GM18498 (cell line): ENCODE measurements around the gene RAPGEF1.
"Not testable (repeated sequence)": the region's sequence is repeated elsewhere in the genome, so short reads cannot be mapped to it uniquely, and the experiment has no call there.

ENCODE experiments used
- ATAC-seq: cut with Tn5 transposase; IDR thresholded peaks from one replicate; pipeline ENCODE4 v1.9.1; 2021; ENCODE audit warnings: mild to moderate bottlenecking, moderate library complexity; ENCODE audit not compliant: unreplicated experiment

The RAPGEF1 gene

DNA sequence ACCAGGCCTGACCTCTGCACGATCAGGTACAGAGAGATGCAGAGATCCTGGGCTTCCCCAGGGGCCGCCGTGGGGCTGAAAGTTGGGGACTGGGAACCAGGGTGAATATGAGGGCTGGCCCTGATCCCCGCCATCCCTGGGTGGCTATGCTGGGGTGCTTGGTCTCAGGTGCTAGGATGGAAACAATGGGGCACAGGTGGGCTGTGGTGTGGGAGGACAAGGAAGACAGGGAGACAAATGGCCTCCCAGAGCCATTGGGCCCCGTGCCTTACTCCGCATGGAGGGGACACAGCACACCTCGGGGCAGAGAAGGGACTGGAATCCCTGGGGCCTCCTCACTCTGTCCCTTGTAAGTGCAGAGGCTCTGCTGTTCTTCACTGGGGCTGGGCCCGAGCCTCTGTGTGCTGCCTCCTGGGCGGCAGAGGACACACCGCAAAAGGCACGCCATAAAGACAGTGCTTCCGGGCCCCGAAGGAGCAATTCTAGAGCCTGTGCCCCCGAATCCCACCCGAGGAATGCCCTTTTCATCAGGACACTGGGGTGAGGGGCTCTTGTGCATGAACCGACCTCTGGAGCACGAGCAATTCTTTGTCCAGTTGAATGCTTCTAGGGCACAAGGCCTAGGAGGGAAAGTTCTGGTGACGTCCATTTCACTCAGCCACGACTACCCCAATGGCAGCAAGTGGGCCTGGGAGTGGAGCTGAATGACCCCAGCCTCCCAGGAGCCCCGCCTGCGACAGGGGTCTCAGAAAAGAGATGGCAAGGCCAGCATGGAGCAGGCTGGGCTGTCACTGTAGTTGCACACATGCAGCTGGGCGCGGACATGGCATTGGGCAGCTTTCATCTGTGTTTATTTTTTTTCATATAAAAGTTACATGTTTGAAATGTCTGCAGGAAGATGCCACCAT is 163.7 kb downstream of the RAPGEF1 start:
- no peak for ATAC-seq

GRCh38 chr9:131574730-131575640 is 164.9 kb downstream of the RAPGEF1 start:
- ATAC-seq, result no peak

- ATAC-seq, result no peak
Observed at GRCh38 chr9:131567910-131568309, 172.0 kb downstream of the RAPGEF1 start.

DNA sequence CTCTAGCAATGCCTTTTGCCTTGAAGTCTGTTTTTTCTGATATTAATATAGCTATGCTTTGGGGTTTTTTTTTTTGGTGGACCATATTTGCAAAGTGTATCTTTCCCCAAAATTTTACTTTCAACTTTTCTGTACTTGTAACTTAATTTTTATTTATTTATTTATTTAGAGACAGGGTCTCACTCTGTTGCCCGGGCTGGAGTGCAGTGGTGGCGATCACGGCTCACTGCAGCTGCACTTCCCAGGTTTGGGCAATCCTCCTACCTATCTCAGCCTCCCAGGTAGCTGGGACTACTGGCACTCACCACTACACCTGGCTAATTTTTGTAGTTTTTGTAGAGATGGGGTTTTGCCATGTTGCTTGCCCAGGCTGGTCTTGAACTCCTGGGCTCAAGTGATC is 173.7 kb downstream of the RAPGEF1 start:
- ATAC-seq, result no peak

GRCh38 chr9:131565369-131565768 is 174.5 kb downstream of the RAPGEF1 start:
- no peak for ATAC-seq

GRCh38 chr9:131562032-131562959 is 177.6 kb downstream of the RAPGEF1 start:
- ATAC-seq, result no peak

DNA sequence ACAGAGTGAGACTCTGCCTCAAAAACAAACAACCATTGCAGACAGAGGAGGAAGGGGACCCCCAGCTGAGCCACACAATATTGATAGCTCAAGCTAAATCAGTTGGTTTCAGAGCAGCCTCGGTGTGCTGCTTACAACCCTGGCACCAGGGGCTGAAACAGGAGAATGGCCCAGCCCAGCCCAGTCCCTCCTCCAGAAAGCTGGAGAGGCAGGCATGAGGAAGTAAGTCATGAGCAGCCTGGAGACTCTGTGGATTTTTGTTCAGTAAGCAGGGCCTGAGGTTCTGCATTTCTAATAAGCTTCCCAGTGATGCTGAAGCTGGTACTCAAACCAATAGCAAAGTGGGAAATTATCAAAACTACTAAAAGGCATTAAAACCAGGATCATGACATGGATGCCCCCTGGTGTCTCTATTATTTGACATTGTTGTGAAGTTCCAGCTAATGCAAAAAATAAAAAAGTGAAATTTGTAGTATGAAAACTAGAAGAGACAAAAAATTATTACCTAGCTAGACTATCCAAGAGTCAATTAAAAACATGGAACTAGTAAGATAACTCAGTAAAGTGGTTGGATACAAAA is 180.4 kb downstream of the RAPGEF1 start:
- no peak for ATAC-seq

DNA sequence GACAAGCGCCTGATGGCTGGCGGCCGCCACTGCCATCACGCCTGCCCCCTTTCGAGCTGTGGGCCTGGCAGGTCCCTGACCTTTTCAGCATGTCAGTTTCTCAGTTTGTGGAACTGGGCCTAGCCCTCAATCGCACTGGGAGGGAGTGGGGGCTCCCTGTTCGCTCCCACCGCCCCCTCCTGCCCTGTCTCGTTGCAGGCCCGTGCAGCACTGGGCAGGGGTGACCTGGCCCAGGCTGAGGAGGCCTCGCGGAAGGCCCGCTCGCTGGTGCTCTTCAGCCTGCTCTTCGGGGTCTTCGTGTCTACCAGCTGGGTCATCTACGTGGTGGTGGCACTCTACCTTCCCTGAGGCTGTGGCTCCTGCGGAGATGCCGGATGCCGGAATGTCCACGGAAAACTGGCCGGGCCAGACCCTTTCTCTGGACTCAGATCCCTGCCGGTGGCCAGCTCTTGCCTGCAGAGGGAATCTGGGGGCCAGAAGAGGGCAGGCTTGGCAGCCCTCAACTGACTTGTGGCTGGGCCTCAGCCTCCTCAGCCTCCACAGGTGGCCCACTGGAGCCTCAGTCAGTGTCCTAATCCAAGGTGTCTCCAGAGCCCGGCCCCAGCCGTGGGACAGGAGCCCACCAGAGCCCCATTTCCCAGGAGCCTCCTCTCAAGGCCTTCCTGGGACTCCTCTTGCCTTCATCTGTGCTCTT is 181.9 kb downstream of the RAPGEF1 start:
- ATAC-seq, result no peak

- no peak for ATAC-seq
Observed at GRCh38 chr9:131555841-131556673, 183.8 kb downstream of the RAPGEF1 start.

DNA sequence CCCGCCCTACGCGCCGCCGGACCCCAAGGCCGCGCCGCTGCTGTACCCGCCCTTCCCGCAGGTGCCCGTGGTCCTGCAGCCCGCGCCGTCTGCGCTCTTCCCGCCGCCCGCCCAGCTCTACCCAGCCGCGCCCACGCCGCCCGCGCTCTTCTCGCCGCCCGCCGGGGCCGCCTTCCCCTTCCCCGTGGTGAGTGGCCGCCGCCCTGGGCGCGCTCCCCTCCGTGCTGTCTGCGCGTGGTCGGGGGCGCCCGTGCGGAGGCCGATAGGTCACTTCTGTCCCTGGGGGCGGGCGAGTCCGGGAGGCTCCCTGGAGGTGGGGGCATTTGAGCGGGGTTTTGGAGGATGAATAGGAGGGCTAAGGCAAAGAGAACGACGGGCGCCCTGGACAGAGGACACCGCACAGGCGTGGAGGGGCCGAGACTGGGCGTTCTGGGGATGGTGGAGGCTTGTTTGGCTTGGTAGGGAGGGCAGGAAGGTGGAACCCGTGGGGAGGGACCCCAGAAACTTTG is 185.0 kb downstream of the RAPGEF1 start:
- no peak for ATAC-seq

- no peak for ATAC-seq
Observed at GRCh38 chr9:131554087-131554842, 185.6 kb downstream of the RAPGEF1 start.

DNA sequence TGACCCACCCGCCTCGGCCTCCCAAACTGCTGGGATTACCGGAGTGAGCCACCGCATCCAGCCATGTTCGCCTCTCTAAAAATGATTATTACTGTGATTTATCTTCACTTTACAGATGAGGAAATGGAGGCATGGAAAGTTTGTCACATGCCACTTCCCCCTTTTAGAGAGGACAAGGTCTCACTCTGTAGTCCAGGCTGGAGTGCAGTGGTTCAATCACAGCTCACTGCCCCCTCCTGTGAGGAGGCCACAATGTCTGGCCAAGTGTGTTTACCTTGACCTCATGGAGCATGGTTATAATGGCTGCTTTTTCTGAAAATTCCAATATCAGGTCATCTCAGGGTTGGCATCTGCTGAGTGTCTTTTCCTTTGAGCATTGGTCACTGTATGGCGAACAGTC is 187.8 kb downstream of the RAPGEF1 start:
- no peak for ATAC-seq

DNA sequence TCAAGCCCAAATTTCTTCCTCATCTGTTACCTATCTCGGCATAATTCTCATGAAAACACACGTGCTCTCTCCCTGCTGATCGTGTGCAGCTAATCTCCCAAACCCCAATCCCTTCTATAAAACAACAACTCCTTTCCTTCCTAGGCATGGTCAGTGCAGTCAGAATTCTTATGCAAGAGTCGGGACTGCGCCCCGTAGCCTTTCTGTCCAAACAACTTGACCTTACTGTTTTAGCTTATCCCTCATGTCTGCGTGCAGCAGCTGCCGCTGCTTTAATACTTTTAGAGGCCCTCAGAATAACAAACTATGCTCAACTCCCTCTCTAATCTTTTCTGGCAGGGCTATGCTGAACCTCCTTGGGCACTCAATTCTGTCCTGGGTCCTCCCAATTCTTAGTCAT is 189.4 kb downstream of the RAPGEF1 start:
- ATAC-seq, result not testable (repeated sequence)

DNA sequence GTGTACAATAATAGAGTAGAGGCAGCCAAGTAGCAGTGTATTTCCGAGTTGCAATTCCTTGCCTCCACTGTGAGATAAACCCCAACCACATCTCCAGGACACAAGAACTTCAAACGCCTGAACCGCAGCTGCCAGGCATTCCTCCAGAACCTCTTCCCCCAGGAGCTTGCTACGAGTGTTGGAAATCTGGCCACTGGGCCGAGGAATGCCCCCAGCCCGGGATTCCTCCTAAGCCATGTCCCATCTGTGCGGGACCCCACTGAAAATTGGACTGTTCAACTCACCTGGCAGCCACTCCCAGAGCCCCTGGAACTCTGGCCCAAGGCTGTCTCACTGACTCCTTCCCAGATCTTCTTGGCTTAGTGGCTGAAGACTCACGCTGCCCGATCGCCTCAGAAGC is 190.7 kb downstream of the RAPGEF1 start:
- not testable (repeated sequence) for ATAC-seq

GRCh38 chr9:131546336-131547084 is 193.4 kb downstream of the RAPGEF1 start:
- ATAC-seq, result no peak

DNA sequence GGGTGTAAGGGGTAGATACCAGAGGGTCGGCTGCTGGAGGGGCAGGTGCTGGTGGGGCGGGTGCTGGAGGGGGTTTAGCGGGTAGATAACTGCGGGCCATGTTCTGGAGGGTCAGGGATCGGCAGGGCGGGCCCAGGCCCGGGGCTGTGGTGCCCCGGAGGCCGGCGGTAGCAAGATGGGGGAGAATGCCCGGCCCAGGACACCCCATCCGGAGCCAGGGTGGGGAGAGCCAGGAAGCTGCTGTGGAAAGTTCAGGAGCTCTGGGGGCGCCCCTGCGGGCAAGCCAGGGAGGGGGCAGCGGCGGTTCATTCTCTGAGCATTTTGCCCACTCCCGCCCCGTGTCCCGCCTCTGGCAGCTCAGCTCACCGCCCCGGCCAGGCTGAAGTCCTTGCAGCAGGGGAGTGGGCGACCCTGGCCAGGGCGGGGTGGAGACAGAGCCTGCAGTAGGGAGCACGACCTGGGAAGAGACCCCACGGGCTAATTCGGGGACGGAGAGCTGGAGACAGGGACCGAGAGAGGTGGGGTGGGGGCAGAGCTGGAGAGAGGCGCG is 194.0 kb downstream of the RAPGEF1 start:
- no peak for ATAC-seq
